Measurements from ENCODE around the gene KIF25.

Gene KIF25

GRCh38 chr6:168054765-168055560, 57.5 kb downstream of the KIF25 start:
- TF ChIP-seq CTCF (IDR thresholded peaks at IDR 0.05; ENCODE audit: low read depth, low read length), result no peak
- no peak for TF ChIP-seq MAX (IDR thresholded peaks at IDR 0.05; ENCODE audit: low read depth, low read length)
- no peak for TF ChIP-seq MYC (IDR thresholded peaks at IDR 0.05; ENCODE audit: low read depth, low read length)
- TF ChIP-seq POLR2A (IDR thresholded peaks at IDR 0.05; ENCODE audit: extremely low read depth, insufficient read length), result no peak
- no peak overlapping the region for H3K4me3 ChIP-seq (ENCODE audit: low read depth, low read length)
- no peak for DNase-seq (ENCODE audit: low read depth)

- TF ChIP-seq MYC (IDR thresholded peaks at IDR 0.05; ENCODE audit: low read depth, low read length) (no peak), CTCF (IDR thresholded peaks at IDR 0.05; ENCODE audit: low read depth, low read length) (no peak), MAX (IDR thresholded peaks at IDR 0.05; ENCODE audit: low read depth, low read length) (no peak), POLR2A (IDR thresholded peaks at IDR 0.05; ENCODE audit: extremely low read depth, insufficient read length) (no peak)
- H3K4me3 ChIP-seq (ENCODE audit: low read depth, low read length), result no peak overlapping the region
- no peak for DNase-seq (ENCODE audit: low read depth)
Measured at GRCh38 chr6:168055696-168056489, 58.4 kb downstream of the KIF25 start.

GRCh38 chr6:168056892-168057527, 59.5 kb downstream of the KIF25 start:
- H3K4me3 ChIP-seq (ENCODE audit: low read depth, low read length), result no peak overlapping the region
- TF ChIP-seq MYC (IDR thresholded peaks at IDR 0.05; ENCODE audit: low read depth, low read length), result no peak
- TF ChIP-seq CTCF (IDR thresholded peaks at IDR 0.05; ENCODE audit: low read depth, low read length), result no peak
- TF ChIP-seq POLR2A (IDR thresholded peaks at IDR 0.05; ENCODE audit: extremely low read depth, insufficient read length), result no peak
- TF ChIP-seq MAX (IDR thresholded peaks at IDR 0.05; ENCODE audit: low read depth, low read length), result no peak
- DNase-seq (ENCODE audit: low read depth), result no peak

GRCh38 chr6:168057836-168058235, 60.4 kb downstream of the KIF25 start:
- no peak for TF ChIP-seq CTCF (IDR thresholded peaks at IDR 0.05; ENCODE audit: low read depth, low read length)
- DNase-seq (ENCODE audit: low read depth), result no peak
- no peak overlapping the region for H3K4me3 ChIP-seq (ENCODE audit: low read depth, low read length)

GRCh38 chr6:168058691-168059551, 61.5 kb downstream of the KIF25 start:
- no peak overlapping the region for H3K4me3 ChIP-seq (ENCODE audit: low read depth, low read length)
- no peak for DNase-seq (ENCODE audit: low read depth)
- TF ChIP-seq MYC (IDR thresholded peaks at IDR 0.05; ENCODE audit: low read depth, low read length), result no peak
- no peak for TF ChIP-seq CTCF (IDR thresholded peaks at IDR 0.05; ENCODE audit: low read depth, low read length)
- TF ChIP-seq POLR2A (IDR thresholded peaks at IDR 0.05; ENCODE audit: extremely low read depth, insufficient read length), result no peak
- no peak for TF ChIP-seq MAX (IDR thresholded peaks at IDR 0.05; ENCODE audit: low read depth, low read length)
